Gastroesophageal sphincter (tissue), 3 donors: ENCODE results near the gene COL5A2.

Experiments used
- CTCF ChIP-seq, 4 experiments: fragments of 200-600 bp in 2 of 4; fragments of 450-650 bp in 2 of 4; sonication (generic) in 1 of 4; IDR thresholded peaks; one replicate each; pipeline ENCODE4 v1.5.1; 2017 to 2019; ENCODE audit warnings: antibody characterized with exemption in 4 of 4, mild to moderate bottlenecking in 2 of 4, moderate library complexity in 2 of 4
- EP300 ChIP-seq: sonication (generic); formaldehyde crosslinking; IDR thresholded peaks from one replicate; pipeline ENCODE4 v1.6.1; 2017; ENCODE audit warnings: antibody characterized with exemption, mild to moderate bottlenecking
- POLR2A ChIP-seq, 2 donors: fragments of 450-650 bp; IDR thresholded peaks; one replicate each; pipeline ENCODE4 v1.6.1; 2017; ENCODE audit warnings: antibody characterized with exemption in 2 of 2, mild to moderate bottlenecking in 2 of 2, moderate library complexity in 1 of 2
- POLR2AphosphoS5 ChIP-seq: sonication (generic); formaldehyde crosslinking; IDR thresholded peaks from one replicate; pipeline ENCODE4 v1.6.1; 2017; ENCODE audit warnings: antibody characterized with exemption

- no peak for TF ChIP-seq CTCF (IDR thresholded peaks at IDR 0.05)
- no peak for TF ChIP-seq POLR2A (IDR thresholded peaks at IDR 0.05)
- TF ChIP-seq EP300, result no peak
- TF ChIP-seq POLR2AphosphoS5, result no peak
These were observed 160.9 kb downstream of the COL5A2 start for GRCh38 chr2:189018631-189019030.
